Fibroblast of skin of abdomen (primary cell): Measurements from ENCODE around the gene ABT1.
A peak's percentile ranks its signal among the peaks of the same experiment; 100 is the strongest.

Experiments
- DNase-seq: peaks from one replicate; pipeline ENCODE4 v3.0.0-alpha.2; 2013

ABT1 gene

GRCh38 chr6:26575494-26575939, 21.2 kb upstream of the ABT1 start:
- peak; percentile 24 for DNase-seq

- no peak for DNase-seq
Observed at GRCh38 chr6:26576407-26576843, 20.3 kb upstream of the ABT1 start.

GRCh38 chr6:26576929-26577719, 19.6 kb upstream of the ABT1 start:
- peak; percentile 72 for DNase-seq

- no peak for DNase-seq
Observed at GRCh38 chr6:26577720-26578072, 19.1 kb upstream of the ABT1 start.

GRCh38 chr6:26578279-26578678, 18.5 kb upstream of the ABT1 start:
- no peak for DNase-seq

GRCh38 chr6:26578741-26579140, 18.0 kb upstream of the ABT1 start:
- DNase-seq = no peak

GRCh38 chr6:26581164-26581915, 15.4 kb upstream of the ABT1 start:
- no peak for DNase-seq

- no peak for DNase-seq
Observed at GRCh38 chr6:26588965-26589364, 7.8 kb upstream of the ABT1 start.

- no peak for DNase-seq
Observed at GRCh38 chr6:26592649-26593048, 4.1 kb upstream of the ABT1 start.

GRCh38 chr6:26593278-26594130, 3.2 kb upstream of the ABT1 start:
- no peak for DNase-seq

GRCh38 chr6:26594131-26594498, 2.6 kb upstream of the ABT1 start:
- no peak for DNase-seq

- DNase-seq = peak; percentile 72
Observed at GRCh38 chr6:26594730-26595632, 1.8 kb upstream of the ABT1 start.

GRCh38 chr6:26595669-26596269, 984 bp upstream of the ABT1 start:
- DNase-seq = peak; percentile 85

- no peak for DNase-seq
Observed at GRCh38 chr6:26597389-26597766, 625 bp downstream of the ABT1 start.

GRCh38 chr6:26597821-26598220, 1.1 kb downstream of the ABT1 start:
- DNase-seq = no peak

GRCh38 chr6:26598267-26598666, 1.5 kb downstream of the ABT1 start:
- no peak for DNase-seq

- DNase-seq = no peak
Observed at GRCh38 chr6:26599134-26599533, 2.4 kb downstream of the ABT1 start.

- no peak for DNase-seq
Observed at GRCh38 chr6:26599591-26599990, 2.8 kb downstream of the ABT1 start.

- no peak for DNase-seq
Observed at GRCh38 chr6:26600759-26601158, 4.0 kb downstream of the ABT1 start.

- no peak for DNase-seq
Observed at GRCh38 chr6:26602262-26602661, 5.5 kb downstream of the ABT1 start.

- DNase-seq = no peak
Observed at GRCh38 chr6:26604026-26604425, 7.3 kb downstream of the ABT1 start.

GRCh38 chr6:26604797-26605196, 8.0 kb downstream of the ABT1 start:
- DNase-seq = no peak
